Endometrium (tissue), 2 donors: ENCODE measurements around the gene IDH3G.
"Not testable (repeated sequence)": the region's sequence is repeated elsewhere in the genome, so short reads cannot be mapped to it uniquely, and the experiment has no call there.

Experiments used
- FAIRE-seq: peaks from 2 replicates; lab custom pipeline; 2012; peaks lifted over from hg19 to GRCh38; lab: Jason Lieb, UNC
- donor health status: control.
- donor health status: control.

IDH3G gene

DNA sequence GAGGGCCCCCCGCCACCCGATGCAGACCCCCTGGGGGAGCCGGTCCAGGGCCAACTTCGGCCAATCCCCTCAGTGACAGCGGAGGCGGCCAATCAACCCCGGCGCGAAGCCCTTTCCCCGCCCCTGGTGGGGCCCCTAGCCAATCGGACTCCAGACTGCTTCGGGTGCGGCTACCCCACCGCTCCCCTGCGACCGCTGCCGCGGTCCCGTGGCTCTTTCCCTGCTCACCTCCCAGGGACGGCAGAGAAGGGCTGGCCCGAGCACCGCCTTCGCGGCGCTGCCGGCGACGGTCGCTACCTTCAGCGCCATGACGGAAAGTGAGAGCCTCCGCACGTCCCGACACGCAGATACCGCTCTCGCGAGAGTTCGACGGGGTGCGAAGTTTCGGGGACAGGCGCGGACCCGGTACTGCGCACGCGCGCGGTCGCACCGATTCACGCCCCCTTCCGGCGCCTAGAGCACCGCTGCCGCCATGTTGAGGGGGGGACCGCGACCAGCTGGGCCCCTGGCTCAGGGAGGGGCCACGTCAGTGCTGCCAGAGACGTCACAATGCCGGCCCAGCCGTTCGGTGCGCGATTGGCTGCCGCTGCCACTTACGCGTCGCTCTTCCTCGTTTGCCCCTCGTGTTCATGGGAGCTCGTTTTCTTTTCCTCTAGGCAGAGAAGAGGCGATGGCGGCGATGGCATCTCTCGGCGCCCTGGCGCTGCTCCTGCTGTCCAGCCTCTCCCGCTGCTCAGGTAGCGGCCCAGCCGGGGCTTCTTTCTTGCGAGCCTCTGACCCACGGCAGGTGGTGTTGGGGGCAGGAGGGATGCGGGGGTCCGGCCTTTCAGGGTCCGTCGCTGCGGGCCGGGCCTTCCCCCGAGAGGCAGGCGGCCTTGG lies at the start of gene IDH3G, which contains the start of gene SSR4:
TSS of gene IDH3G (minus strand) at position 358 of the 879 bp plus-strand sequence. CDS start at position 309, 49 bp downstream.
TSS of gene SSR4 (plus strand) at position 651 of the 879 bp plus-strand sequence. CDS start at position 671, 20 bp downstream.
- FAIRE-seq: peak; percentile 58

GRCh38 chrX:153836921-153837320 lies 42.7 kb upstream of the IDH3G start:
- FAIRE-seq: no peak

GRCh38 chrX:153832728-153833127 lies 38.6 kb upstream of the IDH3G start:
- FAIRE-seq: no peak

- FAIRE-seq: no peak
These were observed 37.4 kb upstream of the IDH3G start for GRCh38 chrX:153831429-153832150.

DNA sequence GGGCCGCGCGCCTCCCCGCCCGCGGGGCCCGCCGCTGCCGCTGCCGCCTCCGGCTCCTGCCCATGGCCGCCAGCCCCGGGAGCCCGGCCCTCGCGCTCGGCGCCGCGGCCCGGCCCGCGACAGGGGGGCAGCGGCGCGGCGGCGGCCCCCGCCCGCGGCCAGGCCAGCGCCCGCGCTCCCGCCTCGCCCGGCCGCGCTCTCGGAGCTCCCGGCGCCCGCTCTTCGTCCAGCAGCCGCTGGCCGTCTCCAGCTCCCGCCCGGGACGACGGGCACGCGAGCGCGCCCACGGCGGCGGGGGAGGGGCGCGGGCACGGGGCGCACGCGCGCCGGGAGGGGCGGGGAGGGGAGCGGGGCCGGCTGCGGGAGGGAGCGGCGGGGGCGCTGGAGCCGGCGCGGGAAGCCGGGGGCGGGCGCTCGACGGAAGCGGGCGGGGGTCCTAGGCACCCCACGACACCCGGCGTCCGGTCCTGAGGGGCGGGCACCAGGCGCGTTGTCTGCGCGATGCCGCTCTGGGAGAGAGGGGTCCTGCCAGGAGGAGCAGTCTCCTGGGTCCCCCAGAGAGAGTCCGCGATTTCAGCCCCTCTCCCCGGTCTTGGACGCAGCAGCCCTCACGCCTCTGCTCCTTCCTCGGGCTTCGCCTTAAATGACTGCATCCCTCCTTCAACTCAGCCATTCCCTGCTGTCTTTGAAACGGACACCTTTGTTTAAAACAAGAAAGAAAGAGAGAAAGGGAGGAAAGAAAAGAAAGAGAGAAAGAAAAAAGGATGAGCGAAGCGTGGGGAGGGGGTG lies 36.7 kb upstream of the IDH3G start:
- no peak for FAIRE-seq

DNA sequence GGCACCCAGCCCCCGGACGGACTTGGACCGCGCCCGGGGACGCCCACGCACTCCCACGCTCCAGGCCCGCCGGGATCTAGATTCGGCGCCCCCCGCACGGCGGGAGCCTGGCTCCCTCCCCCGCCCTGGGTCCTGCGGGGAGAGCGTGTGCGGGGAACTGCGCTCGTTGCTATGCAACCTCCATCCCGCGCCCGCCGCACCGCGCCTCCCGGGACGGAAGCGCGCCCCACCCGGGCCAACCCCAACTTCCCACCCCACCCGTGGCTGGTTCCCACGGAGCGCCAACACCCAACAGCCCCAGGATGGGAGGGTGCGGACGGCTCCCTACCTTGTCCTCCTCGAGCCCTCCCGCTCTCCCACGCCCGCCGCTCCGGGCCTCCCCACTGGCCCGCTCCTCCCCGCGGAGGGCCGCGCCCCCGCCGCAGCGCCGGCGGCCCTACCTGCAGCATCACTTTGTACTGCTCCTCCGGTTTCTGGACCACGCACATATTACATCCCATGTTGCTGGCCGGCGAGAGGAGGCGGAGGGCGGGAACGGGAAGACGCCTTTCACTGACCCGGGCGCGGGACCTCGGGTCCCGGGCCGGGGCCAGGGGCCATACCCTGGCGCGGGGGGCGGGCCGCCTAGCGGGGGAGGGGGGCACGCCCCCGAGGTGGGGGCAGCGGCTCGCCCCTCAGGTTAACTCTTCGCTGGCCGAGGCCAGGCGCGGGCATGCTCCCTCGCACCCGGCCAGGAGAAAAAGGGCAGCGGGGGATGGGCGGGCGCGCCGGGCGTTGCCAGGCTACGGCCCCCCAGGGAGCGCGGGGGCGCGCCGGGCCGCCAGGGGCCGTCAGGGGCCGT lies 35.8 kb upstream of the IDH3G start, which contains the start of gene PDZD4:
TSS of gene PDZD4 (minus strand) at position 746 of the 841 bp plus-strand sequence. CDS start at position 500, 246 bp downstream.
- FAIRE-seq: no peak

- FAIRE-seq: no peak
These were observed 35.3 kb upstream of the IDH3G start for GRCh38 chrX:153829549-153829798.

DNA sequence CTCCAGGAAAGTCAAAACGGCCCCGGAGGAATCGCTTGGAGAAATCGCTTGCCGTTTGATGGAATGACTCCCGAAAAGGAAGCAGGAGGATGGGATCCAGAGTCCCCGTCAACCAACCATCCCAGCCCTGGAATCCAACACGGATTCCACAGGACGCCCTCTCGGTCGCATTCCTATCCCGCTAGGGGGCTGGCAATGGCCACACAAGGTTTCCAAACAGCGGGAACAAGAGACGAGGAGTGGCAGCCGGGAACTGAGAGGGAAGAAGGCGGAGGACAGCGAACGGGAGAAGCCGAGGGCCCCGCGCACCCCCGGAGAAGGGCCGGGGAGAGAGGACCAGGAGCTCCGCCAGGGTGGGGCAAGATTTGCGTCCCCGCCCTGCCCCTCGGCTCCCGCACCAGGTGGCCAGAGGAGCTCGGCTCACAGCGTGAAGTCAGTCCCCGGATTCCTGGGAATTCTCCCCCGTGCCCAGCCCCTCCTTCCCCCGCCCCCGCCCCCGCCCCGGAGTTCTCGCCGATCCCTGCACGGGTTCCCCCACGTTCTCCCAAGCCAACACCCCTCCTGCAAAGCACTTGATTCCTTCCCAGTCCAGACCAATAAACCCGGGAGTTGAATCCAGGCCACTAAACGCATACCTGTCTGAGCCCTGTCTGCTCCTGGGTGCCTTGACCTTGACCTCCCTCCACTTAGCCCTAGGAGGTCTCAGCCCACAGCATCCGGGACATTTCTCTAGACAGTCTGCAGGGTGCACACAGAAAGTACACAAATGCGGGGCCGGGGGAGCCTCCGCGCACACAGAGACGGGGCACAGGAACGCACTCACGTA lies 34.8 kb upstream of the IDH3G start:
- FAIRE-seq: no peak

GRCh38 chrX:153828308-153828707 lies 34.1 kb upstream of the IDH3G start:
- no peak for FAIRE-seq

- FAIRE-seq: no peak
These were observed 33.7 kb upstream of the IDH3G start for GRCh38 chrX:153827903-153828302.

- FAIRE-seq: no peak
These were observed 32.8 kb upstream of the IDH3G start for GRCh38 chrX:153827016-153827415.

GRCh38 chrX:153825042-153825441 lies 30.9 kb upstream of the IDH3G start:
- FAIRE-seq: no peak

GRCh38 chrX:153824348-153824747 lies 30.2 kb upstream of the IDH3G start:
- no peak for FAIRE-seq

DNA sequence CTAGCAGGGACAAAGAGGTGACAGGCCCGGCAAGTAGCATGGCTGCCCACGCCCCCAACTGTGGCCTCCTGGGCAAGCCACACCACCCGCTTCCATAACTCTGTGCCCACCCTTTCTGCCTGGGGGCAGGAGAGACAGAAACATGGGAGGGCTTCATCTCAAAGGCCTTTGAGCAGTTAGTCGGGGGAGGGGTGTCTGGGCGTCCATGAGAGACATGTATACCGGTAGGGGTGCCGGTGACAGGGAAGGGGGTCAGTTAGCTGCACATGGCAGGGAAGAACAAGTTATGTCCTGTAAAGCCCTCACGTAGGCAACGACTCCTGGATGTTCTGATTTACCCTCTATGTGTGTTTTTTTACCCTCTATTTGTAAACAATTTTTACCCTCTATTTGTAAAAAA lies 26.9 kb upstream of the IDH3G start:
- FAIRE-seq: no peak

- no peak for FAIRE-seq
These were observed 26.4 kb upstream of the IDH3G start for GRCh38 chrX:153820601-153821000.

- no peak for FAIRE-seq
These were observed 25.3 kb upstream of the IDH3G start for GRCh38 chrX:153819384-153820040.

- FAIRE-seq: no peak
These were observed 24.6 kb upstream of the IDH3G start for GRCh38 chrX:153818571-153819383.

GRCh38 chrX:153818064-153818463 lies 23.9 kb upstream of the IDH3G start:
- FAIRE-seq: not testable (repeated sequence)
